Neuronal stem cell (in vitro differentiated cells): ENCODE data around the gene DCLK1.

ENCODE experiments used
- DNase-seq: peaks from one replicate; pipeline ENCODE4 v3.0.0-alpha.2; 2013; ENCODE audit warnings: low spot score
- H2AFZ ChIP-seq: one replicate; pipeline ENCODE4 v1.6.1; 2013; ENCODE audit warnings: mild to moderate bottlenecking, low read length, inconsistent platforms
- H2AK5ac ChIP-seq: 2 replicates; pipeline ENCODE4 v1.6.1; 2013; ENCODE audit warnings: low read depth, mild to moderate bottlenecking, inconsistent platforms, low read length, moderate library complexity, mixed read lengths
- H2BK120ac ChIP-seq: 2 replicates; pipeline ENCODE4 v1.6.1; 2013; ENCODE audit warnings: low read depth, mild to moderate bottlenecking, inconsistent platforms, low read length, moderate library complexity, mixed read lengths
- H2BK12ac ChIP-seq: one replicate; pipeline ENCODE4 v1.6.1; 2013; ENCODE audit warnings: low read length, inconsistent platforms
- H2BK15ac ChIP-seq: 2 replicates; pipeline ENCODE4 v1.6.1; 2013; ENCODE audit warnings: mild to moderate bottlenecking, low read length, inconsistent platforms, mixed read lengths
- H2BK5ac ChIP-seq: one replicate; pipeline ENCODE4 v1.6.1; 2013; ENCODE audit warnings: inconsistent platforms, mild to moderate bottlenecking, low read length, moderate library complexity
- H3K14ac ChIP-seq: one replicate; pipeline ENCODE4 v1.6.1; 2013; ENCODE audit warnings: low read length, inconsistent platforms
- H3K18ac ChIP-seq: 2 replicates; pipeline ENCODE4 v1.6.1; 2013; ENCODE audit warnings: low read length, inconsistent platforms
- H3K23ac ChIP-seq: 2 replicates; pipeline ENCODE4 v1.6.1; 2013; ENCODE audit warnings: low read depth, mild to moderate bottlenecking, mixed read lengths, low read length, inconsistent platforms; ENCODE audit not compliant: poor library complexity
- H3K27ac ChIP-seq: replicated peaks from 3 replicates; pipeline ENCODE4 v1.5.1; 2013; ENCODE audit warnings: low read length, inconsistent platforms
- H3K27me3 ChIP-seq, 3 experiments: 2 replicates each; pipeline ENCODE4 v1.6.1; 2013; ENCODE audit warnings: low read length in 3 of 3, mild to moderate bottlenecking in 2 of 3, inconsistent platforms in 1 of 3, low read depth in 1 of 3, mixed read lengths in 1 of 3, moderate library complexity in 1 of 3; ENCODE audit not compliant: control insufficient read depth in 3 of 3, insufficient read depth in 3 of 3
- H3K36me3 ChIP-seq, 2 donors: replicated peaks in 1 of 2; 2 replicates each; pipeline ENCODE4 v1.6.1; 2013; ENCODE audit warnings: low read length in 2 of 2; ENCODE audit not compliant: control insufficient read depth in 2 of 2, insufficient read depth in 2 of 2
- H3K4ac ChIP-seq: 2 replicates; pipeline ENCODE4 v1.6.1; 2013; ENCODE audit warnings: inconsistent platforms, mild to moderate bottlenecking, low read length, moderate library complexity
- H3K4me1 ChIP-seq, 2 donors: 1 replicate in 1 of 2; 2 replicates in 1 of 2; pipeline ENCODE4 v1.6.1; 2013; ENCODE audit warnings: low read length in 2 of 2, low read depth in 1 of 2; ENCODE audit not compliant: control insufficient read depth in 2 of 2, insufficient read depth in 1 of 2
- H3K4me2 ChIP-seq: one replicate; pipeline ENCODE4 v1.6.1; 2013; ENCODE audit warnings: mild to moderate bottlenecking, low read length, inconsistent platforms; ENCODE audit not compliant: insufficient read depth, poor library complexity, severe bottlenecking
- H3K4me3 ChIP-seq, 2 donors: 2 replicates each; pipeline ENCODE4 v1.5.1; 2013; ENCODE audit warnings: low read length in 2 of 2, mild to moderate bottlenecking in 2 of 2, inconsistent platforms in 1 of 2, moderate library complexity in 1 of 2
- H3K79me1 ChIP-seq: one replicate; pipeline ENCODE4 v1.6.1; 2013; ENCODE audit warnings: low read depth, mild to moderate bottlenecking, inconsistent platforms, low read length, moderate library complexity
- H3K9ac ChIP-seq: one replicate; pipeline ENCODE4 v1.6.1; 2013; ENCODE audit warnings: mild to moderate bottlenecking, low read depth, low read length, inconsistent platforms; ENCODE audit not compliant: poor library complexity
- H3K9me3 ChIP-seq, 2 donors: replicated peaks in 1 of 2; 2 replicates each; pipeline versions ENCODE3 to v1.6.1; 2013; ENCODE audit warnings: low read length in 2 of 2, mild to moderate bottlenecking in 2 of 2, inconsistent platforms in 1 of 2, low read depth in 1 of 2, mixed read lengths in 1 of 2, moderate library complexity in 1 of 2; ENCODE audit not compliant: control insufficient read depth in 2 of 2, insufficient read depth in 1 of 2
- H4K8ac ChIP-seq: one replicate; pipeline ENCODE4 v1.6.1; 2013; ENCODE audit warnings: low read depth, mild to moderate bottlenecking, inconsistent platforms, low read length, moderate library complexity
- H4K91ac ChIP-seq: one replicate; pipeline ENCODE4 v1.6.1; 2013; ENCODE audit warnings: low read length, low read depth, mild to moderate bottlenecking, inconsistent platforms; ENCODE audit not compliant: poor library complexity
- WGBS, 2 donors: extraction: QIAGEN DNeasy Blood & Tissue Kit; methylation state at CpG; one replicate each; pipeline ENCODE4 v1.1.7; 2013; ENCODE audit warnings: missing lambda C conversion rate in 2 of 2, mixed read lengths in 1 of 2; ENCODE audit not compliant: insufficient read length in 2 of 2, insufficient replicate concordance in 1 of 2; ENCODE audit errors: extremely low coverage in 2 of 2; 5-methylcytosine and 5-hydroxymethylcytosine counted together

DCLK1 gene

DNA sequence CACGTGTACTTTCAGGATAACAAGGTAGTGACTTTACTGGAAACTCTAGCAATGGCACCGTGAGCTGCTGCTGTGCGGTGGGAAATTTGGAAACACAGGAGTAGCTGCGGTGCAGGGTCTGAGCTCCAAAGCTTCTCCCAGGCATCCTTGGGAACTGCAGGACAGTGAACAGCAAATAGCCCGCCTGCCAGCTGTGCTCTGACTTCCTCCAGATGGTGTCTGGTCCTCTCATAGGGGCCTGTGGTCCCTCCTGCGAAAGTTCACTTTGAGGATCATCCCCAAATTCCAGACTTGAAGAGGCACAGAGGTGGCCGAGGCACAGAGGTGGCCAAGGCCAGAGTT, 367.4 kb downstream of the DCLK1 start:
- Histone ChIP-seq H3K18ac (peak overlapping the region; percentile 8), H3K14ac (no peak overlapping the region), H3K23ac (no peak overlapping the region), H3K36me3 (peaks cover 0 to 4% of the 10 kb centered on the region in 2 donors), H2BK5ac (no peak overlapping the region), H4K91ac (no peak overlapping the region), H2BK120ac (no peak overlapping the region), H3K9ac (no peak overlapping the region), H3K27me3 (peaks cover 0 to 3% (median 0%) of the 10 kb centered on the region in 3 experiments), H2BK12ac (no peak overlapping the region), H3K27ac (no peak overlapping the region), H3K79me1 (peaks cover 3% of the 10 kb centered on the region), H2BK15ac (no peak overlapping the region), H2AFZ (no peak overlapping the region), H4K8ac (no peak overlapping the region), H3K4me1 (peaks cover 0 to 8% of the 10 kb centered on the region in 2 donors), H3K9me3 (peaks cover 0 to 14% of the 10 kb centered on the region in 2 donors), H3K4me3 (peak overlapping the region in 1 of 2 donors; percentile 32), H2AK5ac (no peak overlapping the region), H3K4ac (no peak overlapping the region), H3K4me2 (no peak overlapping the region)
- WGBS, 2 donors = 100% methylated on average over 1 of the region's 7 CpGs; no CpG with 5 or more reads in 1 of the 2 donors
- no peak for DNase-seq

DNA sequence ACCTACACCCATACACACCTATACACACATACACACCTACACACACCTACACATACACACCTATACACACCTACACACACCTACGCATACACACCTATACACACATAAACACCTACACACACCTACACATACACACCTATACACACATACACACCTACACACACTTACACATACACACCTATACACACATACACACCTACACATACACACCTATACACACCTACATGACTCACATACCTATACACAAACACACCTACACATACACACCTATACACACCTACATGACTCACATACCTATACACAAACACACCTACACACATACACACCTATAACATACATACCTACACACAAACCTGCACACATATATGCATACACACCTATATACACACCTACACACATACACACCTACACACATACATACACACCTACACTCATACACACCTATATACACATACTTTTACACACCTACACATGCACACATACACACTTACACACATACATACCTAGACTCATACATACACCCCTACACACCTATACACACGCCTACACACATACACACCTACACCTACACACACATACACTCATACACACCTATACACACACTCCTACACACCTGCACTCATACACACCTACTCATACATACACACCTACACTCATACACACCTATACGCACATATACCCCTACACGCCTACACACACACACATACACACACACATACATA, 368.0 kb downstream of the DCLK1 start:
- 99 to 100% methylated on average over 2 to 3 of the region's 4 CpGs for WGBS, 2 donors

DNA sequence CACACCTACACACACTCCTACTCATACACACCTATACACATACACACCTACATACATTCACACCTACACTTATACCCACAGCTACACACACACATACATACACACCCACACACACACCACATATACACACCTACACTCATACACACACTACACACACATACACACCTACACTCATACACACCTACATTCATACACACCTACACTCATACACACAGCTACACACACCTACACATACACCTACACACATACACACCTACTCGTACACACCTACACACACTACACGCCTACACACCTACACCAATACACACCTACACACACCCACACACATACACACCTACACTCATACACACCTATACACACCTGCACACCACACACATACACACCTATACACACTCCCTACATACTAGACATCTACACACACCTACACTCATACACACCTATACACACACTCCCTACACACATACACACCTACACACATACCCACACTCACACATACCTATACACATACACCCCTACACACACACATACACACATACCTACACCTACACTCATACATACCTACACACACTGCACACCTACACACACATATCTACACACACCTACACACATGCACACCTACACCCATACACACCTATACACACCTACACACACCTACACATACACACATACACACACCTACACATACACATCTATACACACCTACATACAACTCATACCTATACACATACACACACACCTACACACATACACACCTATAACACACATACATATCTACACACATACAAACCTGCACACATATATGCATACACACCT, 369.5 kb downstream of the DCLK1 start:
- Histone ChIP-seq H3K79me1 (peaks cover 3% of the 10 kb centered on the region), H2BK120ac (no peak overlapping the region), H3K14ac (no peak overlapping the region), H2AK5ac (no peak overlapping the region), H3K9me3 (peaks cover 0 to 14% of the 10 kb centered on the region in 2 donors), H2AFZ (no peak overlapping the region), H4K91ac (no peak overlapping the region), H3K18ac (no peak overlapping the region), H3K27ac (no peak overlapping the region), H3K23ac (peak overlapping the region; percentile 58), H2BK12ac (no peak overlapping the region), H4K8ac (no peak overlapping the region), H3K4me3 (peak overlapping the region in 1 of 2 donors; percentile 63), H2BK5ac (no peak overlapping the region), H3K4me2 (no peak overlapping the region), H3K4me1 (peaks cover 0 to 8% of the 10 kb centered on the region in 2 donors), H3K9ac (peak overlapping the region; percentile 7), H3K36me3 (peaks cover 0 to 4% of the 10 kb centered on the region in 2 donors), H2BK15ac (no peak overlapping the region), H3K27me3 (peaks cover 0 to 6% (median 0%) of the 10 kb centered on the region in 3 experiments), H3K4ac (no peak overlapping the region)
- no peak for DNase-seq
- 100% methylated on average over 1 to 2 of the region's 2 CpGs for WGBS, 2 donors

More for the DNA sequence above, 368.0 kb downstream of the DCLK1 start:
- Histone ChIP-seq H3K36me3 (peaks cover 0 to 4% of the 10 kb centered on the region in 2 donors), H3K18ac (no peak overlapping the region), H2BK120ac (no peak overlapping the region), H3K27ac (no peak overlapping the region), H4K8ac (no peak overlapping the region), H3K79me1 (peaks cover 3% of the 10 kb centered on the region), H3K9me3 (peaks cover 0 to 14% of the 10 kb centered on the region in 2 donors), H3K27me3 (peaks cover 0 to 3% (median 0%) of the 10 kb centered on the region in 3 experiments), H2AK5ac (no peak overlapping the region), H2BK12ac (no peak overlapping the region), H3K4me1 (peaks cover 0 to 8% of the 10 kb centered on the region in 2 donors), H2AFZ (no peak overlapping the region), H3K14ac (no peak overlapping the region), H3K9ac (no peak overlapping the region), H3K4me3 (peak overlapping the region in 1 of 2 donors; percentile 32), H4K91ac (no peak overlapping the region), H2BK15ac (no peak overlapping the region), H2BK5ac (no peak overlapping the region), H3K23ac (no peak overlapping the region), H3K4ac (no peak overlapping the region), H3K4me2 (no peak overlapping the region)
- DNase-seq = no peak

DNA sequence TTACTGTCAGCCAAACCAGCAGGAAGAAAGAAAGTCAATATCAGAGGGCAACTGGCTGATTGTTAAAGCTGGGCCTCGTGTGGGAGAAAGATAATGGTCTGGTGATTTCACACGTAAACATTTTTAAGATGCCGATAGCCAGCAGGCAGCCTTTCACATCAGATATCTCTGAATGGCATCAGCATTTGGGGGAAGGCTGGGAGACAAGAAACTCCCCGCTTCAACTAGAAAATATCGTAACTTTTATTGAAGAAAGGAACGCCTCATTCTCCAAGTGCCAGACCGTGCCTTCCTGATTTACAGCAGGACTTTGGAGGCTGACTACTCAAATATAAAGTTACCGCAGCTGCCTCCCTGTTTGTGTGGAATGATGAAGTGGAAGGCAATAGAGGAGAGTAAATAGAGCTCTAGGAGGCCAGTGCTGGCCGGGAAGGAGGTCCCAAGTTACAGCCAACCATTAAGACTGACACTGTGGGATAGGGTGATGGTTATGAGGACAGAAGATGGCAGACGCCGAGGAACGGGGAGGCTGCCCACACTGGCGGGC, 370.4 kb downstream of the DCLK1 start:
- peaks cover 0 to 6% (median 0%) of the 10 kb centered on the region in 3 experiments for H3K27me3 ChIP-seq
- peaks cover 3% of the 10 kb centered on the region for H3K79me1 ChIP-seq
- peaks cover 0 to 8% of the 10 kb centered on the region in 2 donors for H3K4me1 ChIP-seq
- H3K14ac ChIP-seq = no peak overlapping the region
- H2BK5ac ChIP-seq = no peak overlapping the region
- H4K8ac ChIP-seq = no peak overlapping the region
- peak overlapping the region; percentile 58 for H3K23ac ChIP-seq
- H2BK12ac ChIP-seq = no peak overlapping the region
- no peak for DNase-seq
- H3K27ac ChIP-seq = no peak overlapping the region
- H2AK5ac ChIP-seq = no peak overlapping the region
- H3K4ac ChIP-seq = no peak overlapping the region
- no peak overlapping the region for H4K91ac ChIP-seq
- no CpG with 5 or more reads among the region's 13 CpGs for WGBS, 2 donors
- H3K9ac ChIP-seq = no peak overlapping the region
- no peak overlapping the region for H3K4me3 ChIP-seq
- H2BK15ac ChIP-seq = no peak overlapping the region
- H3K36me3 ChIP-seq = peaks cover 0 to 4% of the 10 kb centered on the region in 2 donors
- no peak overlapping the region for H3K4me2 ChIP-seq
- H2AFZ ChIP-seq = peak overlapping the region; percentile 57
- peaks cover 0 to 14% of the 10 kb centered on the region in 2 donors for H3K9me3 ChIP-seq
- H3K18ac ChIP-seq = peak overlapping the region; percentile 2
- no peak overlapping the region for H2BK120ac ChIP-seq
